ENCODE data around the gene CNTN4.

GRCh38 chr3:3087716-3088465, 989.2 kb downstream of the CNTN4 start:
- TF ChIP-seq CTCF (IDR thresholded peaks at IDR 0.05) (no peak), POLR2A (IDR thresholded peaks at IDR 0.05) (no peak)
